ENCODE measurements around the gene GTSE1.

- TF ChIP-seq EZH2 (IDR thresholded peaks at IDR 0.05; ENCODE audit: low read length, unreplicated experiment) = no peak
- TF ChIP-seq, protein P1, sequence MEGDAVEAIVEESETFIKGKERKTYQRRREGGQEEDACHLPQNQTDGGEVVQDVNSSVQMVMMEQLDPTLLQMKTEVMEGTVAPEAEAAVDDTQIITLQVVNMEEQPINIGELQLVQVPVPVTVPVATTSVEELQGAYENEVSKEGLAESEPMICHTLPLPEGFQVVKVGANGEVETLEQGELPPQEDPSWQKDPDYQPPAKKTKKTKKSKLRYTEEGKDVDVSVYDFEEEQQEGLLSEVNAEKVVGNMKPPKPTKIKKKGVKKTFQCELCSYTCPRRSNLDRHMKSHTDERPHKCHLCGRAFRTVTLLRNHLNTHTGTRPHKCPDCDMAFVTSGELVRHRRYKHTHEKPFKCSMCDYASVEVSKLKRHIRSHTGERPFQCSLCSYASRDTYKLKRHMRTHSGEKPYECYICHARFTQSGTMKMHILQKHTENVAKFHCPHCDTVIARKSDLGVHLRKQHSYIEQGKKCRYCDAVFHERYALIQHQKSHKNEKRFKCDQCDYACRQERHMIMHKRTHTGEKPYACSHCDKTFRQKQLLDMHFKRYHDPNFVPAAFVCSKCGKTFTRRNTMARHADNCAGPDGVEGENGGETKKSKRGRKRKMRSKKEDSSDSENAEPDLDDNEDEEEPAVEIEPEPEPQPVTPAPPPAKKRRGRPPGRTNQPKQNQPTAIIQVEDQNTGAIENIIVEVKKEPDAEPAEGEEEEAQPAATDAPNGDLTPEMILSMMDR (conservative IDR thresholded peaks at IDR 0.05; ENCODE audit: low read depth, low read length) = no peak
- no peak for TF ChIP-seq EZH2phosphoT487 (IDR thresholded peaks at IDR 0.05; ENCODE audit: borderline replicate concordance, low read length)
These were observed 62.1 kb downstream of the GTSE1 start for GRCh38 chr22:46358766-46359165.
